Thyroid gland (tissue), 4 donors: Measurements from ENCODE around the gene TLL1.

Experiments
- POLR2A ChIP-seq, 2 donors: fragments of 450-650 bp; IDR thresholded peaks; one replicate each; pipeline ENCODE4 v1.6.1; 2017; ENCODE audit warnings: antibody characterized with exemption in 2 of 2, mild to moderate bottlenecking in 2 of 2, moderate library complexity in 1 of 2
- TF ChIP-seq, protein P1 (sequence below), 6 experiments: fragments of 200-600 bp in 3 of 6; fragments of 450-650 bp in 3 of 6; sonication (generic) in 3 of 6; IDR thresholded peaks; one replicate each; pipeline ENCODE4 v1.5.1; 2016 to 2019; ENCODE audit warnings: antibody characterized with exemption in 6 of 6, mild to moderate bottlenecking in 2 of 6, inconsistent platforms in 1 of 6, moderate library complexity in 1 of 6

DNA sequence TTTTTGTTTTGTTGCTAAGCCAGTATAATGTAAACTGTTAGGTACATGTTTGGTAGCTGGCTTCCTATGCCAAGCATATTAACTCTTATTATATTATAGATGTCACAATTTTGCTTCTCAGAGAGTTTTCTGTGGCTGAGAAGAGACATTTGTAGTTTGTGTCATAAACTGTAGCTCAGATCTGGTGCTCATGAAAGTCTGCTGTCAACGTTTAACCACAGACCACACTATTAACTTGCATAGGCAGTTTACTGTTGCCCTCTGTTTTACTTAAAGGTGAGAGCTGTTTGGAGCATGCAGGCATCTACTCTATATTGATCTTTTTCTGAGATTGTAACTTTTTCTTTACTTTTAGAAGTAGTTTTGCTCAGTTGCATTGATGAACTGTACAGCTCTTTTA lies 166.8 kb downstream of the TLL1 start:
- TF ChIP-seq, protein P1, sequence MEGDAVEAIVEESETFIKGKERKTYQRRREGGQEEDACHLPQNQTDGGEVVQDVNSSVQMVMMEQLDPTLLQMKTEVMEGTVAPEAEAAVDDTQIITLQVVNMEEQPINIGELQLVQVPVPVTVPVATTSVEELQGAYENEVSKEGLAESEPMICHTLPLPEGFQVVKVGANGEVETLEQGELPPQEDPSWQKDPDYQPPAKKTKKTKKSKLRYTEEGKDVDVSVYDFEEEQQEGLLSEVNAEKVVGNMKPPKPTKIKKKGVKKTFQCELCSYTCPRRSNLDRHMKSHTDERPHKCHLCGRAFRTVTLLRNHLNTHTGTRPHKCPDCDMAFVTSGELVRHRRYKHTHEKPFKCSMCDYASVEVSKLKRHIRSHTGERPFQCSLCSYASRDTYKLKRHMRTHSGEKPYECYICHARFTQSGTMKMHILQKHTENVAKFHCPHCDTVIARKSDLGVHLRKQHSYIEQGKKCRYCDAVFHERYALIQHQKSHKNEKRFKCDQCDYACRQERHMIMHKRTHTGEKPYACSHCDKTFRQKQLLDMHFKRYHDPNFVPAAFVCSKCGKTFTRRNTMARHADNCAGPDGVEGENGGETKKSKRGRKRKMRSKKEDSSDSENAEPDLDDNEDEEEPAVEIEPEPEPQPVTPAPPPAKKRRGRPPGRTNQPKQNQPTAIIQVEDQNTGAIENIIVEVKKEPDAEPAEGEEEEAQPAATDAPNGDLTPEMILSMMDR (IDR thresholded peaks at IDR 0.05) = no peak
- no peak for TF ChIP-seq POLR2A (IDR thresholded peaks at IDR 0.05)
